GM10266 (cell line): ENCODE measurements around the gene NUDT3.

Experiments
- DNase-seq: peaks from one replicate; pipeline ENCODE4 v3.0.0; 2012; ENCODE audit errors: extremely low spot score
- CTCF ChIP-seq: IDR thresholded peaks from 2 replicates; pipeline ENCODE4 v1.5.1; 2012; ENCODE audit warnings: mild to moderate bottlenecking, low read depth; ENCODE audit not compliant: control insufficient read depth, insufficient read depth; ENCODE audit errors: missing control alignments

Gene NUDT3

GRCh38 chr6:34342247-34342646, 50.2 kb downstream of the NUDT3 start:
- no peak for DNase-seq
- TF ChIP-seq CTCF = no peak

- no peak for TF ChIP-seq CTCF
- DNase-seq = no peak
Observed at GRCh38 chr6:34341481-34341971, 50.9 kb downstream of the NUDT3 start.

GRCh38 chr6:34340906-34341480, 51.5 kb downstream of the NUDT3 start:
- TF ChIP-seq CTCF = no peak
- DNase-seq = no peak

- no peak for DNase-seq
Observed at GRCh38 chr6:34340394-34340793, 52.1 kb downstream of the NUDT3 start.

GRCh38 chr6:34339971-34340370, 52.5 kb downstream of the NUDT3 start:
- no peak for DNase-seq
- no peak for TF ChIP-seq CTCF

More at GRCh38 chr6:34340394-34340793, 52.1 kb downstream of the NUDT3 start:
- TF ChIP-seq CTCF = no peak

- DNase-seq = no peak
- no peak for TF ChIP-seq CTCF
Observed at GRCh38 chr6:34339432-34339831, 53.0 kb downstream of the NUDT3 start.

- no peak for DNase-seq
- TF ChIP-seq CTCF = no peak
Observed at GRCh38 chr6:34338811-34339210, 53.7 kb downstream of the NUDT3 start.
